ENCODE measurements around the gene TMEM217. TPM values are rescaled to one million over a fixed set of nuclear protein-coding genes. Genes with fewer than 3 reads are reported as not detected.

Gene TMEM217
- polyA plus RNA-seq, 3 donors = 0.09 to 0.29 TPM; not detected in 1

- no peak for DNase-seq
- Mint-ChIP-seq H3K4me1 (peaks cover 29% of the 10 kb centered on the region), H3K27me3 (ENCODE audit: low read depth in 3 of 3) (peaks cover 2 to 8% (median 2%) of the 10 kb centered on the region in 3 donors), H3K4me3 (no peak overlapping the region), H3K9me3 (peaks cover 0 to 4% (median 0%) of the 10 kb centered on the region in 7 donors), H3K36me3 (peaks cover 8 to 10% of the 10 kb centered on the region in 2 donors), H3K27ac (no peak overlapping the region)
- Histone ChIP-seq H3K4me3 (replicated peaks in 1 of 3; ENCODE audit: low read depth in 2 of 3, low read length in 3 of 3) (no peak overlapping the region), H3K4me1 (ENCODE audit: control insufficient read depth in 1 of 2, insufficient read depth in 2 of 2, low read length in 2 of 2) (peaks cover 25 to 31% of the 10 kb centered on the region in 2 donors), H3K27ac (ENCODE audit: low read depth in 1 of 2, low read length in 2 of 2) (no peak overlapping the region), H3K4me2 (replicated peaks; ENCODE audit: extremely low read depth, low read length, poor library complexity, severe bottlenecking) (no peak overlapping the region), H3K27me3 (ENCODE audit: control insufficient read depth in 2 of 2, insufficient read depth in 2 of 2, low read length in 2 of 2) (peaks cover 0 to 8% of the 10 kb centered on the region in 2 donors), H3K79me2 (ENCODE audit: insufficient read depth, low read length) (peaks cover 33% of the 10 kb centered on the region), H3K9me3 (replicated peaks in 1 of 2; ENCODE audit: control insufficient read depth in 1 of 2, insufficient read depth in 1 of 2, low read length in 2 of 2) (no peaks in the 10 kb centered on the region), H3K36me3 (replicated peaks in 1 of 2; ENCODE audit: control insufficient read depth in 1 of 2, insufficient read depth in 2 of 2, low read length in 2 of 2) (peaks cover 5 to 9% of the 10 kb centered on the region in 2 donors), H4K20me1 (ENCODE audit: insufficient read depth, low read length) (peaks cover 26% of the 10 kb centered on the region), H2AFZ (ENCODE audit: insufficient read depth, low read depth, low read length, poor library complexity, severe bottlenecking) (no peak overlapping the region), H3K9ac (ENCODE audit: insufficient read depth, low read length, poor library complexity, severe bottlenecking) (no peak overlapping the region)
- intact Hi-C loops (cut with micrococcal nuclease) = loop anchor here in 1 of 2 donors (10.0 kb wide), 1 partner anchor 63 kb away; no protein-coding TSS in a partner anchor
- WGBS (ENCODE audit: insufficient coverage) = 100% methylated on average over 2 of the region's 5 CpGs
- TF ChIP-seq CTCF (IDR thresholded peaks at IDR 0.05) = no peak
Measured at GRCh38 chr6:37168163-37168758, 89.7 kb downstream of the TMEM217 start.

GRCh38 chr6:37162740-37163139 is 95.2 kb downstream of the TMEM217 start:
- Mint-ChIP-seq H3K36me3 (no peaks in the 10 kb centered on the region), H3K27ac (no peak overlapping the region)

More at GRCh38 chr6:37162740-37163139, 95.2 kb downstream of the TMEM217 start:
- no peak for TF ChIP-seq CTCF (IDR thresholded peaks at IDR 0.05)
- Histone ChIP-seq H3K27me3 (ENCODE audit: control insufficient read depth in 2 of 2, insufficient read depth in 2 of 2, low read length in 2 of 2) (no peaks in the 10 kb centered on the region), H3K79me2 (ENCODE audit: insufficient read depth, low read length) (no peaks in the 10 kb centered on the region), H3K4me1 (ENCODE audit: control insufficient read depth in 1 of 2, insufficient read depth in 2 of 2, low read length in 2 of 2) (peaks cover 18 to 20% of the 10 kb centered on the region in 2 donors), H3K9me3 (replicated peaks in 1 of 2; ENCODE audit: control insufficient read depth in 1 of 2, insufficient read depth in 1 of 2, low read length in 2 of 2) (no peaks in the 10 kb centered on the region), H3K36me3 (replicated peaks in 1 of 2; ENCODE audit: control insufficient read depth in 1 of 2, insufficient read depth in 2 of 2, low read length in 2 of 2) (no peaks in the 10 kb centered on the region), H2AFZ (ENCODE audit: insufficient read depth, low read depth, low read length, poor library complexity, severe bottlenecking) (no peak overlapping the region), H3K9ac (ENCODE audit: insufficient read depth, low read length, poor library complexity, severe bottlenecking) (no peak overlapping the region), H3K4me2 (replicated peaks; ENCODE audit: extremely low read depth, low read length, poor library complexity, severe bottlenecking) (no peak overlapping the region), H3K4me3 (replicated peaks in 1 of 3; ENCODE audit: low read depth in 2 of 3, low read length in 3 of 3) (no peak overlapping the region), H4K20me1 (ENCODE audit: insufficient read depth, low read length) (no peaks in the 10 kb centered on the region), H3K27ac (ENCODE audit: low read depth in 1 of 2, low read length in 2 of 2) (no peak overlapping the region)
- 100% methylated on average over 2 of the region's 4 CpGs for WGBS (ENCODE audit: insufficient coverage)
- H3K4me3 Mint-ChIP-seq = peak overlapping the region in 1 of 2 donors; percentile 11
- intact Hi-C loops (cut with micrococcal nuclease) = loop anchor here in 1 of 2 donors (10.0 kb wide), 1 partner anchor 58 kb away; no protein-coding TSS in a partner anchor
- H3K9me3 Mint-ChIP-seq = peaks cover 0 to 3% (median 0%) of the 10 kb centered on the region in 7 donors
- H3K4me1 Mint-ChIP-seq = peaks cover 18% of the 10 kb centered on the region
- H3K27me3 Mint-ChIP-seq (ENCODE audit: low read depth in 3 of 3) = peaks cover 0 to 1% (median 0%) of the 10 kb centered on the region in 3 donors
- no peak for DNase-seq

Small RNA genes within 50 kb of the gene (small RNA-seq; reads per million reads assigned to genes)
- not detected for gene AL096712.1 (ENCODE audit: insufficient read length, low read depth)

Other genes with a start within 250 kb of the TMEM217 start
- 10 to 100 TPM; 20.5 to 25.0 (median 24.4) TPM for gene PIM1, start 88.0 kb downstream of the TMEM217 start, polyA plus RNA-seq
- gene TBC1D22B, start 372 bp downstream of the TMEM217 start, polyA plus RNA-seq = 1 to 10 TPM; 3.9 to 5.0 (median 4.9) TPM
- gene RNF8, start 95.8 kb upstream of the TMEM217 start, polyA plus RNA-seq = 1 to 10 TPM; 4.2 to 4.9 (median 4.7) TPM
- 10 to 100 TPM; 12.0 to 32.3 (median 15.3) TPM for gene CMTR1, start 175.1 kb upstream of the TMEM217 start, polyA plus RNA-seq
- 10 to 100 TPM; 12.5 to 22.9 (median 20.7) TPM for gene CCDC167, start 241.7 kb upstream of the TMEM217 start, polyA plus RNA-seq

Data from CD14-positive monocyte (primary cell).